ENCODE results near the gene DBH.

DNA sequence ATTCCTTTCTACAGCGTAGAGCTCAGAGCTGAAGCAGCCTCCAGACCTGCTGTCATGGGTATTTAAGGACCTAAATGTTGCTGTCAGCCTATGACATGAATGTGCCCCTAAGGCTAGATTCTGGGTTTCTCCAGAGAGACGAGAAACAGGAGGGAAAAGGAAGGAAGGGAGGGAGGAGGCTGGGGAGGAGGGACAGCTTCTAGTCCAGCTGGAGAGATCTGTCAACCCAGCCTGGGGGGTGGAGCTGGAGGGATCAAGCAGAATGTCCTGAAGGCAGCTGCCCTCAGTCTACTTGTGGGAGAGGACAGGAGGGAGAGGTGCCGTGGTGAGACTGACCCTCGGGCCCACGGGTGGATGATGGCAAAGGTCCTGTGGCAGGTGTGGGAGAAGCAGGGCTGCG is 1.1 kb upstream of the DBH start:
- TF ChIP-seq, protein P1, sequence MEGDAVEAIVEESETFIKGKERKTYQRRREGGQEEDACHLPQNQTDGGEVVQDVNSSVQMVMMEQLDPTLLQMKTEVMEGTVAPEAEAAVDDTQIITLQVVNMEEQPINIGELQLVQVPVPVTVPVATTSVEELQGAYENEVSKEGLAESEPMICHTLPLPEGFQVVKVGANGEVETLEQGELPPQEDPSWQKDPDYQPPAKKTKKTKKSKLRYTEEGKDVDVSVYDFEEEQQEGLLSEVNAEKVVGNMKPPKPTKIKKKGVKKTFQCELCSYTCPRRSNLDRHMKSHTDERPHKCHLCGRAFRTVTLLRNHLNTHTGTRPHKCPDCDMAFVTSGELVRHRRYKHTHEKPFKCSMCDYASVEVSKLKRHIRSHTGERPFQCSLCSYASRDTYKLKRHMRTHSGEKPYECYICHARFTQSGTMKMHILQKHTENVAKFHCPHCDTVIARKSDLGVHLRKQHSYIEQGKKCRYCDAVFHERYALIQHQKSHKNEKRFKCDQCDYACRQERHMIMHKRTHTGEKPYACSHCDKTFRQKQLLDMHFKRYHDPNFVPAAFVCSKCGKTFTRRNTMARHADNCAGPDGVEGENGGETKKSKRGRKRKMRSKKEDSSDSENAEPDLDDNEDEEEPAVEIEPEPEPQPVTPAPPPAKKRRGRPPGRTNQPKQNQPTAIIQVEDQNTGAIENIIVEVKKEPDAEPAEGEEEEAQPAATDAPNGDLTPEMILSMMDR (IDR thresholded peaks at IDR 0.05; ENCODE audit: insufficient read depth, low read length, poor library complexity, severe bottlenecking) = no peak
- TF ChIP-seq EZH2phosphoT487 (conservative IDR thresholded peaks at IDR 0.05; ENCODE audit: low read length) = no peak
